ENCODE measurements around the gene TRIM3. TPM values are rescaled to one million over a fixed set of nuclear protein-coding genes. Genes with fewer than 3 reads are reported as not detected.

Gene TRIM3
- total RNA-seq, 1 experiment from 2014 or later: 14.4 TPM

GRCh38 chr11:6505577-6506240 is 32.0 kb upstream of the TRIM3 start:
- no peak for DNase-seq
- H3K27ac ChIP-seq (ENCODE audit: insufficient read length, low read depth, low read length): no peak overlapping the region
- H2BK12ac ChIP-seq (ENCODE audit: insufficient read length, low read depth, low read length): no peak overlapping the region

More at GRCh38 chr11:6505577-6506240, 32.0 kb upstream of the TRIM3 start:
- H4K8ac ChIP-seq (replicated peaks; ENCODE audit: insufficient read length, low read depth, low read length): no peak overlapping the region
- no peaks in the 10 kb centered on the region for H3K9me3 ChIP-seq (ENCODE audit: control insufficient read depth, low read depth, low read length)
- no peak overlapping the region for H2BK5ac ChIP-seq (ENCODE audit: insufficient read length, low read length)
- no peak overlapping the region for H3K18ac ChIP-seq (ENCODE audit: insufficient read length, low read depth, low read length)
- no peak overlapping the region for H4K91ac ChIP-seq (ENCODE audit: insufficient read length, low read depth, low read length)
- no peaks in the 10 kb centered on the region for H3K79me1 ChIP-seq (ENCODE audit: insufficient read depth, low read depth, low read length, poor library complexity, severe bottlenecking)
- no peak overlapping the region for H2AFZ ChIP-seq (ENCODE audit: low read length)
- no peak overlapping the region for H3K27ac Mint-ChIP-seq
- peak; percentile 83 for TF ChIP-seq CTCF (conservative IDR thresholded peaks at IDR 0.05)
- no peaks in the 10 kb centered on the region for H3K9me3 Mint-ChIP-seq
- H3K14ac ChIP-seq (ENCODE audit: insufficient read depth, low read length): no peak overlapping the region
- no peaks in the 10 kb centered on the region for H3K27me3 ChIP-seq (ENCODE audit: insufficient read depth, low read length)
- no peak overlapping the region for H3K4me2 ChIP-seq (ENCODE audit: insufficient read depth, insufficient read length, low read length)
- no peak overlapping the region for H2BK20ac ChIP-seq (ENCODE audit: low read depth, low read length, poor library complexity, severe bottlenecking)
- H3K36me3 Mint-ChIP-seq (ENCODE audit: insufficient read depth in 1 of 3, low read depth in 3 of 3): peaks cover 4 to 13% (median 11%) of the 10 kb centered on the region in 3 experiments; a peak in 3 of 7 replicates
- no peak overlapping the region for H2BK120ac ChIP-seq (ENCODE audit: low read depth, low read length, poor library complexity, severe bottlenecking)
- H3K23me2 ChIP-seq (ENCODE audit: insufficient read length, low read depth, low read length, poor library complexity, severe bottlenecking): no peaks in the 10 kb centered on the region
- no CpG with 5 or more reads among the region's 2 CpGs for WGBS (ENCODE audit: extremely low coverage, insufficient read length, low lambda C conversion rate)
- H3T11ph ChIP-seq (ENCODE audit: low read length): no peak overlapping the region
- H3K4me3 Mint-ChIP-seq: no peak overlapping the region
- no peak overlapping the region for H4K5ac ChIP-seq (ENCODE audit: insufficient read length, low read depth, low read length)
- H2BK15ac ChIP-seq (ENCODE audit: low read depth, low read length): no peak overlapping the region
- H3K4me1 ChIP-seq (ENCODE audit: insufficient read depth, low read length): no peaks in the 10 kb centered on the region
- no peak overlapping the region for H3K4ac ChIP-seq (ENCODE audit: low read depth, low read length)
- H3K9ac ChIP-seq (ENCODE audit: extremely low read depth, insufficient read length, low read length): no peak overlapping the region
- no peaks in the 10 kb centered on the region for H3K27me3 Mint-ChIP-seq (ENCODE audit: low read depth)
- H3K56ac ChIP-seq (ENCODE audit: insufficient read length, low read depth, low read length): no peak overlapping the region
- no peak overlapping the region for H3K23ac ChIP-seq (ENCODE audit: insufficient read length, low read depth, low read length)
- H3K79me2 ChIP-seq (ENCODE audit: insufficient read depth, low read length): no peaks in the 10 kb centered on the region
- H2AK5ac ChIP-seq (ENCODE audit: insufficient read length, low read length): no peak overlapping the region
- no peaks in the 10 kb centered on the region for H3K4me1 Mint-ChIP-seq
- H4K20me1 ChIP-seq (ENCODE audit: control insufficient read depth, insufficient read depth, insufficient read length): no peaks in the 10 kb centered on the region

All from H9 (cell line).